Peyer's patch (tissue), 4 donors: Measurements from ENCODE around the gene ACTG2. TPM values are rescaled to one million over a fixed set of nuclear protein-coding genes. Genes with fewer than 3 reads are reported as not detected.
"Not testable (repeated sequence)": the region's sequence is repeated elsewhere in the genome, so short reads cannot be mapped to it uniquely, and the experiment has no call there.

Experiments used
- DNase-seq, 3 donors: peaks; one replicate each; pipeline ENCODE4 v3.0.0-alpha.2; 2017 to 2019
- H3K27ac ChIP-seq, 4 donors: fragments of 200-600 bp; sonication (generic); one replicate each; pipeline ENCODE4 v1.5.1; 2016 to 2019
- H3K27me3 ChIP-seq, 2 donors: fragments of 200-600 bp; sonication (generic); one replicate each; pipeline ENCODE4 v1.5.1; 2019
- H3K36me3 ChIP-seq, 3 donors: fragments of 200-600 bp; sonication (generic); one replicate each; pipeline ENCODE4 v1.5.1; 2016 to 2019
- H3K4me1 ChIP-seq, 4 donors: fragments of 200-600 bp; sonication (generic); one replicate each; pipeline ENCODE4 v1.5.1; 2016 to 2019
- H3K4me3 ChIP-seq, 4 donors: fragments of 200-600 bp; sonication (generic); 1 replicate in 3 of 4; 2 replicates in 1 of 4; pipeline ENCODE4 v1.5.1; 2016 to 2019; ENCODE audit warnings: mild to moderate bottlenecking in 1 of 4
- H3K9me3 ChIP-seq, 4 donors: fragments of 200-600 bp; sonication (generic); one replicate each; pipeline ENCODE4 v1.5.1; 2016 to 2019; ENCODE audit warnings: mild to moderate bottlenecking in 1 of 4
- POLR2A ChIP-seq, 2 donors: fragments of 450-650 bp; IDR thresholded peaks; one replicate each; pipeline ENCODE4 v1.5.1; 2017; ENCODE audit warnings: antibody characterized with exemption in 2 of 2, mild to moderate bottlenecking in 2 of 2, moderate library complexity in 2 of 2
- total RNA-seq, 4 donors: library from RNA; depleted of rRNA; stranded (reverse); fragments of >200 nt; gene quantifications; one replicate each; pipeline ENCODE4 v1.1.0, GENCODE V29; 2016
- TF ChIP-seq, protein P1 (sequence below), 6 experiments: fragments of 450-650 bp in 4 of 6; fragments of 200-600 bp in 2 of 6; sonication (generic) in 1 of 6; IDR thresholded peaks; one replicate each; pipeline ENCODE4 v1.5.1; 2017 to 2019; ENCODE audit warnings: antibody characterized with exemption in 6 of 6, mild to moderate bottlenecking in 3 of 6, moderate library complexity in 1 of 6

The ACTG2 gene
- total RNA-seq, 4 donors from 2014 or later = 27.5 to 140 (median 40.0) TPM

DNA sequence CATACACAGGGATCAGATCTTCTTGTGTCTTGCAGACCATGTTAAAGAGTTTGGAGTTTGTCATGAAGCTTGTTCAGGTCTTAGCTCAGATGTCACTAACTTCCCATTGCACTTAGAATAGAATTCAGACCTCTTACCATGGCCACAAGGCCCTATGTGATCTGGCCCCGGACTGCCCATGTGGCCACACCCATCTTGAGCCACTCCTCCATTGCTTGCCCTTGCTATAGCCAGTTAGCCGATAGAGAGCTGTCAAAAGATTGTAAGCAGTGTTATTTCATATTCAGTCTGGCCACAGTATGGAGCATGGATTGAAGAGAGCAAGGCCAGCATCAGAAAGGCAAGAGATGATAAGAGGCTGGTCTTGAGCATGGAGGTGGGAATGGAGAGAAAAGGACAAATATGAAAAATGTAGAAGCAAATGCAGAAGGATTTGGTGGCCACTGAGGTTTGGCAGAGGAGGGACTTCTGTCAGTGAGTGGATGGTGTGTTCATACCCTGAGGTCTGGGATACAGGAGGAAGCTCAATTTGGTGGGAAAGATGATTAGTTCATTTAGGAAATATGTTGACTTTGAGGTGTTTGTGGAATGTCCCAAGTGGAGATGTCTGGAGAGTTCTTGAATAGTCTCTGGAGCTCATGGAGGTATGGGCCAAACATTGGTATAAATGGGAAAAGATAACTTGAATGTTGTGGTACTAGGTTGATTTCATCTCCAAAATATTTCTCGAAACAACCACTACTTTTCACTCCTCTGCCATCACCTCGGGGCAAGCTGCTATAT is 44.5 kb downstream of the ACTG2 start:
- Histone ChIP-seq H3K4me3 (no peak overlapping the region), H3K9me3 (no peaks in the 10 kb centered on the region), H3K4me1 (peaks cover 0 to 10% (median 0%) of the 10 kb centered on the region in 4 donors), H3K27me3 (no peaks in the 10 kb centered on the region), H3K36me3 (peaks cover 0 to 25% (median 3%) of the 10 kb centered on the region in 3 donors), H3K27ac (no peak overlapping the region)
- no peak for DNase-seq
- TF ChIP-seq, protein P1, sequence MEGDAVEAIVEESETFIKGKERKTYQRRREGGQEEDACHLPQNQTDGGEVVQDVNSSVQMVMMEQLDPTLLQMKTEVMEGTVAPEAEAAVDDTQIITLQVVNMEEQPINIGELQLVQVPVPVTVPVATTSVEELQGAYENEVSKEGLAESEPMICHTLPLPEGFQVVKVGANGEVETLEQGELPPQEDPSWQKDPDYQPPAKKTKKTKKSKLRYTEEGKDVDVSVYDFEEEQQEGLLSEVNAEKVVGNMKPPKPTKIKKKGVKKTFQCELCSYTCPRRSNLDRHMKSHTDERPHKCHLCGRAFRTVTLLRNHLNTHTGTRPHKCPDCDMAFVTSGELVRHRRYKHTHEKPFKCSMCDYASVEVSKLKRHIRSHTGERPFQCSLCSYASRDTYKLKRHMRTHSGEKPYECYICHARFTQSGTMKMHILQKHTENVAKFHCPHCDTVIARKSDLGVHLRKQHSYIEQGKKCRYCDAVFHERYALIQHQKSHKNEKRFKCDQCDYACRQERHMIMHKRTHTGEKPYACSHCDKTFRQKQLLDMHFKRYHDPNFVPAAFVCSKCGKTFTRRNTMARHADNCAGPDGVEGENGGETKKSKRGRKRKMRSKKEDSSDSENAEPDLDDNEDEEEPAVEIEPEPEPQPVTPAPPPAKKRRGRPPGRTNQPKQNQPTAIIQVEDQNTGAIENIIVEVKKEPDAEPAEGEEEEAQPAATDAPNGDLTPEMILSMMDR (IDR thresholded peaks at IDR 0.05) = no peak
- TF ChIP-seq POLR2A (IDR thresholded peaks at IDR 0.05) = no peak

DNA sequence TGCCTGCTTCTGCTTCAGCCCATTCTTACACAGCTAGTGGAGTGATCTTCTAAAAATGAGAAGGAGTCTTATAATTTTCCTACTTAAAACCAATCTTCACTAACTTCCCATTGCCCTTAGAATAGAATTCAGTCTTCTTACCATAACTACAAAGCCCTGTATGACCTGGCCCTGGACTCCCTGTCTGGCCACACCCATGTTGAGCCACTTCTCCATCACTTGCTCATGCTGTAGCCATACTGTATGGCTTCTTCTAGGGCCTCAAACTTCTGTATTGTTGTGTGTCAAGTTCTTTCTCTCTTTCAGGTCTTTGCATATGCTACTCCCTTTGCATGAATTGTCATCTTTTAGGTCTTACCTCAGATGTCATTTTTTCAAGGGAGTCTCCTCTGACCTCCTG is 45.1 kb downstream of the ACTG2 start:
- H3K27ac ChIP-seq = no peak overlapping the region
- no peak overlapping the region for H3K4me3 ChIP-seq
- no peaks in the 10 kb centered on the region for H3K27me3 ChIP-seq
- DNase-seq = no peak
- peaks cover 0 to 10% (median 0%) of the 10 kb centered on the region in 4 donors for H3K4me1 ChIP-seq
- peaks cover 0 to 19% (median 3%) of the 10 kb centered on the region in 3 donors for H3K36me3 ChIP-seq
- H3K9me3 ChIP-seq = no peaks in the 10 kb centered on the region
- TF ChIP-seq, protein P1 (IDR thresholded peaks at IDR 0.05) = no peak
- TF ChIP-seq POLR2A (IDR thresholded peaks at IDR 0.05) = no peak

- Histone ChIP-seq H3K36me3 (peaks cover 0 to 23% (median 3%) of the 10 kb centered on the region in 3 donors), H3K4me1 (peaks cover 0 to 10% (median 0%) of the 10 kb centered on the region in 4 donors), H3K27ac (no peak overlapping the region), H3K4me3 (no peak overlapping the region), H3K9me3 (no peaks in the 10 kb centered on the region), H3K27me3 (no peaks in the 10 kb centered on the region)
- DNase-seq = no peak
- TF ChIP-seq, protein P1 (IDR thresholded peaks at IDR 0.05) = no peak
- no peak for TF ChIP-seq POLR2A (IDR thresholded peaks at IDR 0.05)
Measured at GRCh38 chr2:73938718-73939352, 46.0 kb downstream of the ACTG2 start.

DNA sequence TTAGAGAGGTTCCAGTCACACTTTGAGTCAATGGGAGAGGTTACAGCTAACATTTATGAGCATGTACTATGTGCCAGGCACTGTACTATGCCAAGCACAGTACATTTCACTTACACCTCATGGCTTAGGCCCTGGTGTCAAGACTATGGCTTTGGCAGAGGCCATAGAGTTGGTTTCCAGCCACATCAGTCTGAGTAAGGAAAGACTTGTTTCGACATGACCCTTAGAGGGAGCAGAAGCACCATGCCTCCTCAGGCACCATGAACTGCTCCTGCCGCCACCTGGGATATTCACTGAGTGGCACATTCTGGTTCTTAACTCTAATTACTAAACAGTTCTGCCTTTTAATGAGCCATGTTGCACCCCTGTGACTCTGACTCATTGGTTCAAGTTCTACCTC is 46.6 kb downstream of the ACTG2 start:
- TF ChIP-seq, protein P1 (IDR thresholded peaks at IDR 0.05) = no peak
- no peak for TF ChIP-seq POLR2A (IDR thresholded peaks at IDR 0.05)
- Histone ChIP-seq H3K36me3 (peaks cover 0 to 26% (median 3%) of the 10 kb centered on the region in 3 donors), H3K9me3 (no peaks in the 10 kb centered on the region), H3K27me3 (no peaks in the 10 kb centered on the region), H3K4me1 (peaks cover 0 to 10% (median 0%) of the 10 kb centered on the region in 4 donors), H3K4me3 (no peak overlapping the region), H3K27ac (no peak overlapping the region)
- no peak for DNase-seq

GRCh38 chr2:73940066-73940465 is 47.3 kb downstream of the ACTG2 start:
- not testable (repeated sequence) for H3K27me3 ChIP-seq, H3K4me3 ChIP-seq, DNase-seq, H3K27ac ChIP-seq, H3K9me3 ChIP-seq, H3K4me1 ChIP-seq
- peaks cover 0 to 30% (median 3%) of the 10 kb centered on the region in 3 donors for H3K36me3 ChIP-seq

DNA sequence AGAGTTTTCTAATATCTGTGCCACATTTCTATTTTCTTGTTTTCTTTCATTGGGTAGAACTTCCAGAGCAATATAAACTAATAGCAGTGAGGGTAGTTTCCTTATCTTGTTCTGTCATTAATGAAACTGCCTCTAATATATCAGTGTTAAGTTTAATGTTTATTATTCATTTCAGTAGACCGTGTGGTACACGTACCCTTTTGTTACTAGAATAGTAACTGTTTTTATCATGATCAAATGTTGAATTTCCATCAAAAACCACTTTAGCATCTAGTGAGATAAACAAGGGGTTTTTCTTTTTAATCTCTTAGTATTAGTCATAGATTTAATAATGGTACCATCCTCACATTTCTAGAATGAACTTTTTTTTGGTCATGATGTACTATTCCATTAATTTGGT is 49.9 kb downstream of the ACTG2 start:
- Histone ChIP-seq H3K27ac (no peak overlapping the region), H3K4me1 (peaks cover 0 to 10% (median 0%) of the 10 kb centered on the region in 4 donors), H3K36me3 (peaks cover 0 to 39% (median 3%) of the 10 kb centered on the region in 3 donors), H3K9me3 (no peaks in the 10 kb centered on the region), H3K4me3 (no peak overlapping the region), H3K27me3 (no peaks in the 10 kb centered on the region)
- TF ChIP-seq POLR2A (IDR thresholded peaks at IDR 0.05) = no peak
- TF ChIP-seq, protein P1 (IDR thresholded peaks at IDR 0.05) = no peak
- no peak for DNase-seq
